A549 (cell line): Measurements from ENCODE around the gene ATP8B4.

Source experiments
- CTCF ChIP-seq: fragments of >200 bp; sonication (Bioruptor Twin); formaldehyde crosslinking; IDR thresholded peaks from 3 replicates; pipeline ENCODE4 v1.5.1; 2016
- EHF ChIP-seq: fragments of 250-450 bp; sonication (Bioruptor Pico); IDR thresholded peaks from 2 replicates; pipeline ENCODE4 v1.5.0; 2020; ENCODE audit warnings: mild to moderate bottlenecking
- MAFK ChIP-seq: fragments of 450-650 bp; IDR thresholded peaks from 2 replicates; pipeline ENCODE4 v1.6.1; 2014; ENCODE audit not compliant: partially characterized antibody
- RAD21 ChIP-seq, 2 experiments: fragments of >200 bp in 1 of 2; sonication (Bioruptor Twin) in 1 of 2; formaldehyde crosslinking in 1 of 2; IDR thresholded peaks in 1 of 2; conservative IDR thresholded peaks in 1 of 2; 2 replicates in 1 of 2; 3 replicates in 1 of 2; pipeline ENCODE4 v1.6.1; 2012 to 2018; ENCODE audit warnings: inconsistent platforms in 1 of 2

- TF ChIP-seq EHF (CRISPR knock-in tag) (no peak), RAD21 (conservative IDR thresholded peaks at IDR 0.05 in 1 of 2, IDR thresholded peaks at IDR 0.05 in 1 of 2) (no peak), CTCF (no peak), MAFK (no peak)
These were observed 49.3 kb upstream of the ATP8B4 start for GRCh38 chr15:50168379-50168778.
